ENCODE measurements around the gene CDH11.

Gene CDH11

GRCh38 chr16:64924086-64924485 lies 197.8 kb downstream of the CDH11 start:
- FAIRE-seq (no peak), DNase-seq (ENCODE audit: insufficient read length, low spot score) (no peak)
- TF ChIP-seq SPI1 (IDR thresholded peaks at IDR 0.05; ENCODE audit: low read depth, low read length) (no peak), POU2F2 (IDR thresholded peaks at IDR 0.05; ENCODE audit: low read depth, low read length) (no peak), PAX5 (IDR thresholded peaks at IDR 0.05; ENCODE audit: insufficient read depth, low read length, severe bottlenecking) (no peak), TAF1 (IDR thresholded peaks at IDR 0.05; ENCODE audit: low read depth, low read length) (no peak), POLR2A (IDR thresholded peaks at IDR 0.05; ENCODE audit: low read depth, low read length) (no peak), POLR2AphosphoS5 (IDR thresholded peaks at IDR 0.05; ENCODE audit: low read depth, low read length) (no peak)

DNA sequence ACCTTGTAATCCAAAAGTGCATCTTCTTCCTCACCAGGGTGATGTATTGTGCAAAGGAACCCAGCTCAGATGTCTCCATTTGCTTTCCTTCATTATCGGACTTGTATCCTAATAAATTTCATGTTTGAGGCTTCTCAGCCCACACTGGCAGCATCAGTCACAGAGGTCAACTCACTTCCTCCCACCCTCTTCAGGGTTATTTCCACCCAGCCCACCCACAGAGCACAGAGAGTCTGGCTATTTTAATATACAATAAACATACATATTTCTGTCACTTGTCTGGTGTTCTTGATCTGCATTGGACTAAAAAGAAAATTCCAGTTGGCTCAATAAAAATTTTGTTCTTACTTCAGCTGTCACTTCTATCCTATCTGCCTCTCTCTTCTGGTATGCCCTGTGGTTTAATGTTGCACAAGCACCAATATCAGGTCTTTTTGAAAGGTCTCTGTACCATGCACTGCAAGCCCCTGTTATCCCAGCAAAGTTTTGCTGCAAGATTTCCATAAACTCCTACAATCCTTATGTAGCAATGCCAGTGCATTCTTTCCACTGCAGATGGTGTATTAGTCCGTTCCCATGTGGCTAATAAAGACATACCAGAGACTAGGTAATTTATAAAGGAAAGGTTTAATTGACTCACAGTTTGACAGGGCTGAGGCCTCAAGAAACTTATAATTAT lies 201.8 kb downstream of the CDH11 start:
- DNase-seq (ENCODE audit: insufficient read length, low spot score) (no peak), FAIRE-seq (no peak)
- TF ChIP-seq PAX5 (IDR thresholded peaks at IDR 0.05; ENCODE audit: insufficient read depth, low read length, severe bottlenecking), result no peak
- TF ChIP-seq TAF1 (IDR thresholded peaks at IDR 0.05; ENCODE audit: low read depth, low read length), result no peak
- no peak for TF ChIP-seq POU2F2 (IDR thresholded peaks at IDR 0.05; ENCODE audit: low read depth, low read length)
- TF ChIP-seq POLR2A (IDR thresholded peaks at IDR 0.05; ENCODE audit: low read depth, low read length), result no peak
- TF ChIP-seq SPI1 (IDR thresholded peaks at IDR 0.05; ENCODE audit: low read depth, low read length), result no peak
- no peak for TF ChIP-seq POLR2AphosphoS5 (IDR thresholded peaks at IDR 0.05; ENCODE audit: low read depth, low read length)

DNA sequence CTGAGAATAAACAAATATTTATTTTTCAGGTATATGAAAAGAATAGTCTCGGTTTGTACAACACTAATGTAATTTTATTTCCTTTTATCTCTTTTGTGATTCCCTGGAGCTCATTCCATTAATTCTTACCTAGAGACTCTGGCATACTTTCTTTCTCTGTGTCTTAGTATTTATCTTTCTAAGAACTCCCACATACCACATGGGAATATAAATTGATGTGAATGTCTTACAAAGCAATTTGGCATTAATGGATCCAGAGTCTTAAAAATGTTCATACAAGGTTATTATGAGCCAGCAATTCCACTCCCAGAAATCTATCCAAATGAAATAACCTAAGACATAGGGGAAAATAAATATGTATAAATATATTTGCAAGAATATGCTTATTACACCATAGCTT lies 202.7 kb downstream of the CDH11 start:
- DNase-seq (ENCODE audit: insufficient read length, low spot score), result no peak
- FAIRE-seq, result no peak
- TF ChIP-seq PAX5 (IDR thresholded peaks at IDR 0.05; ENCODE audit: insufficient read depth, low read length, severe bottlenecking) (no peak), TAF1 (IDR thresholded peaks at IDR 0.05; ENCODE audit: low read depth, low read length) (no peak), SPI1 (IDR thresholded peaks at IDR 0.05; ENCODE audit: low read depth, low read length) (no peak), POLR2A (IDR thresholded peaks at IDR 0.05; ENCODE audit: low read depth, low read length) (no peak), POLR2AphosphoS5 (IDR thresholded peaks at IDR 0.05; ENCODE audit: low read depth, low read length) (no peak), POU2F2 (IDR thresholded peaks at IDR 0.05; ENCODE audit: low read depth, low read length) (no peak)

- DNase-seq (ENCODE audit: insufficient read length, low spot score) (no peak), FAIRE-seq (no peak)
- no peak for TF ChIP-seq POLR2AphosphoS5 (IDR thresholded peaks at IDR 0.05; ENCODE audit: low read depth, low read length)
Measured at GRCh38 chr16:64916051-64916450, 205.8 kb downstream of the CDH11 start.

- FAIRE-seq (no peak), DNase-seq (ENCODE audit: insufficient read length, low spot score) (no peak)
- no peak for TF ChIP-seq POLR2A (IDR thresholded peaks at IDR 0.05; ENCODE audit: low read depth, low read length)
- no peak for TF ChIP-seq PAX5 (IDR thresholded peaks at IDR 0.05; ENCODE audit: insufficient read depth, low read length, severe bottlenecking)
- TF ChIP-seq POLR2AphosphoS5 (IDR thresholded peaks at IDR 0.05; ENCODE audit: low read depth, low read length), result no peak
- TF ChIP-seq SPI1 (IDR thresholded peaks at IDR 0.05; ENCODE audit: low read depth, low read length), result no peak
- TF ChIP-seq TAF1 (IDR thresholded peaks at IDR 0.05; ENCODE audit: low read depth, low read length), result no peak
- TF ChIP-seq POU2F2 (IDR thresholded peaks at IDR 0.05; ENCODE audit: low read depth, low read length), result no peak
Measured at GRCh38 chr16:64910356-64910755, 211.5 kb downstream of the CDH11 start.

DNA sequence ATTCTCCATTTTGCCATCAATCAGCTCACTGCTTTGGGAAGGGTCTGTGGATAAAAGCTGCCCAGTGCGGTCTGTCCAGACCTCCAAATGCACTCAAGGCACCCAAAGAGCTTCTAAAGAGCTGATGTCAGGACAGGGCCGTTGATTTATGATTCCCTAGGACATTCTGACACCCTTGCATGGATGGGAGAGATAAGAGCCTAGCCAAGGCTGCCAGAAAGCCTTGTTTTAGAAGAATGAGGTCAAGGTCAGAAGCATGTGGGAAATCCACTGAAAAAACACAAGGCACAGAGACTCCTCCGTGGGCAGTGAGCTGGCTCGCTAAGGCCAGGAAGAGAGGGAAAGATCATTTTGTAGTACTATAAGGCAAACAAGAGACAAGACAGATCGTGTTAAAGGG lies 214.0 kb downstream of the CDH11 start:
- DNase-seq (ENCODE audit: insufficient read length, low spot score) (no peak), FAIRE-seq (no peak)
- TF ChIP-seq TAF1 (IDR thresholded peaks at IDR 0.05; ENCODE audit: low read depth, low read length) (no peak), SPI1 (IDR thresholded peaks at IDR 0.05; ENCODE audit: low read depth, low read length) (no peak), PAX5 (IDR thresholded peaks at IDR 0.05; ENCODE audit: insufficient read depth, low read length, severe bottlenecking) (no peak), POU2F2 (IDR thresholded peaks at IDR 0.05; ENCODE audit: low read depth, low read length) (no peak), POLR2AphosphoS5 (IDR thresholded peaks at IDR 0.05; ENCODE audit: low read depth, low read length) (no peak), POLR2A (IDR thresholded peaks at IDR 0.05; ENCODE audit: low read depth, low read length) (no peak)

DNA sequence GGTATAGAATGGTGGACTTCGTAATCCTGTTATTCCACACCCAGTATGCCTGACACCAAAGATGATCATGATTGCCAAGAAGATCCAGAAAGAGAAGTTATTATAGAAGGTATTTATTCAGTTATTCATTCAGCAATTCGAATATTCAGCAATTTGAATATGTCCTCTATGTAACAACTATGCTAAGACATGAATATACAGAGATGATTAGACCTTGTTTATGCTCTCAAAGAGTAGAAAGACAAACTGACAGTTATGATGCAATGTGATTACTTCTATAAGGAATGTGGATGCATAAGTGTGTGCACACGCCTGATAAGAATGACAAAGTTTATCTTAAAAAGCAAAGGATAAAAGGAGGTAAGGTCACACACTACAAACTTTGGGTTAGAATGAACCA lies 218.1 kb downstream of the CDH11 start:
- DNase-seq (ENCODE audit: insufficient read length, low spot score) (no peak), FAIRE-seq (no peak)
- TF ChIP-seq SPI1 (IDR thresholded peaks at IDR 0.05; ENCODE audit: low read depth, low read length), result no peak
- TF ChIP-seq POU2F2 (IDR thresholded peaks at IDR 0.05; ENCODE audit: low read depth, low read length), result no peak
- TF ChIP-seq POLR2AphosphoS5 (IDR thresholded peaks at IDR 0.05; ENCODE audit: low read depth, low read length), result no peak
- no peak for TF ChIP-seq TAF1 (IDR thresholded peaks at IDR 0.05; ENCODE audit: low read depth, low read length)
- no peak for TF ChIP-seq PAX5 (IDR thresholded peaks at IDR 0.05; ENCODE audit: insufficient read depth, low read length, severe bottlenecking)
- TF ChIP-seq POLR2A (IDR thresholded peaks at IDR 0.05; ENCODE audit: low read depth, low read length), result no peak

GRCh38 chr16:64900517-64900916 lies 221.3 kb downstream of the CDH11 start:
- no peak for FAIRE-seq

GRCh38 chr16:64900019-64900418 lies 221.8 kb downstream of the CDH11 start:
- FAIRE-seq (no peak), DNase-seq (ENCODE audit: insufficient read length, low spot score) (no peak)
- TF ChIP-seq POU2F2 (IDR thresholded peaks at IDR 0.05; ENCODE audit: low read depth, low read length) (no peak), TAF1 (IDR thresholded peaks at IDR 0.05; ENCODE audit: low read depth, low read length) (no peak), PAX5 (IDR thresholded peaks at IDR 0.05; ENCODE audit: insufficient read depth, low read length, severe bottlenecking) (no peak), POLR2A (IDR thresholded peaks at IDR 0.05; ENCODE audit: low read depth, low read length) (no peak), POLR2AphosphoS5 (IDR thresholded peaks at IDR 0.05; ENCODE audit: low read depth, low read length) (no peak), SPI1 (IDR thresholded peaks at IDR 0.05; ENCODE audit: low read depth, low read length) (no peak)

More at GRCh38 chr16:64900517-64900916, 221.3 kb downstream of the CDH11 start:
- DNase-seq (ENCODE audit: insufficient read length, low spot score), result no peak
- TF ChIP-seq POLR2AphosphoS5 (IDR thresholded peaks at IDR 0.05; ENCODE audit: low read depth, low read length) (no peak), PAX5 (IDR thresholded peaks at IDR 0.05; ENCODE audit: insufficient read depth, low read length, severe bottlenecking) (no peak), POLR2A (IDR thresholded peaks at IDR 0.05; ENCODE audit: low read depth, low read length) (no peak), TAF1 (IDR thresholded peaks at IDR 0.05; ENCODE audit: low read depth, low read length) (no peak)

DNA sequence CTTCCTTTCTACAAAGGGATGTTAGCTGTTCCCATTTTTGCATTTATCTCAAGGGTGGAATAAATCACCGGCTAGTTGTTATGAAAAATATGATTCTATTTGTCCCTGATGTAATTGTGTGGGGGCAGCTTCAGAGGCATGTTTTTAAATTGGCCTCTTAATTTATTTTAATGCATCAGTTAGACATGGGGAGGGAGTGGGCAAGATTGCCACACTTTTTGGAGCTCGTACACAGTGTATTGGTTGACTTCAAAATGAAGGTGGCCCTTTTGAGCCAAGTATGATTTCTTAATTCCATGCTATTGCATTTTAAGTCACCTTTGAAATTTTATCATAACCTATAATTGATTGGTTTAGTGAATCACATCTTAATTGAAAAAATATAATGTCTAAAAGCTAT lies 223.7 kb downstream of the CDH11 start:
- no peak for FAIRE-seq
- TF ChIP-seq PAX5 (IDR thresholded peaks at IDR 0.05; ENCODE audit: insufficient read depth, low read length, severe bottlenecking) (no peak), POLR2A (IDR thresholded peaks at IDR 0.05; ENCODE audit: low read depth, low read length) (no peak), TAF1 (IDR thresholded peaks at IDR 0.05; ENCODE audit: low read depth, low read length) (no peak), POLR2AphosphoS5 (IDR thresholded peaks at IDR 0.05; ENCODE audit: low read depth, low read length) (no peak), SPI1 (IDR thresholded peaks at IDR 0.05; ENCODE audit: low read depth, low read length) (no peak), POU2F2 (IDR thresholded peaks at IDR 0.05; ENCODE audit: low read depth, low read length) (no peak)

More for the DNA sequence above, 223.7 kb downstream of the CDH11 start:
- no peak for DNase-seq (ENCODE audit: insufficient read length, low spot score)
